Activated CD4-positive, alpha-beta T cell treated with anti-CD3 and anti-CD28 coated beads, Interleukin-2, Interleukin-4, amounts not matched to agents 100 ng/mL and 50 ng/mL, durations not matched to agents 16 hours and 8 hours (primary cell): Measurements from ENCODE around the gene OSBP.

Source experiments
- DNase-seq: peaks from one replicate; pipeline ENCODE4 v3.0.0-alpha.2; 2020; ENCODE audit warnings: low spot score

The OSBP gene

GRCh38 chr11:59607703-59608454 is 7.7 kb downstream of the OSBP start:
- DNase-seq: no peak

GRCh38 chr11:59602432-59602831 is 13.1 kb downstream of the OSBP start:
- DNase-seq: no peak

- DNase-seq: no peak
Observed at GRCh38 chr11:59601788-59602187, 13.8 kb downstream of the OSBP start.

GRCh38 chr11:59600636-59601035 is 14.9 kb downstream of the OSBP start:
- no peak for DNase-seq

DNA sequence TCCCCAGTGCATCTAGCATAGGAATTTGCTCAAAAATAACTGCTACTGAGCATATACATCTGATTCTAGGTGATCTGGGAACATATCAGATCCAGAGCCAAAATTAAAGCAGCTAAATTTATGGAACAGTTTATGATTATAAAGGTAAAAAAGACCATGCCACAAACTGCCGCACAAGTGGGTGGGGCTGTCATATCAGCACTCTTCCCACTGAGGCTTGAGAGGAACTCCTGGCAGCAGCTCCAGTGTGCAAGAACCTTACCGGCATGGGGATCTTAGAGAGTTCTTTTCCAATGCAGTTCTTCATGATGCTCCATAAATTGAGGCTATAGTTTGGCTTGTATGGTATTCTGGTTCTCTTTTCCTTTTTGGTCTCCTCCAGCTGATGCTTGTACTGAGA is 15.3 kb downstream of the OSBP start:
- no peak for DNase-seq

DNA sequence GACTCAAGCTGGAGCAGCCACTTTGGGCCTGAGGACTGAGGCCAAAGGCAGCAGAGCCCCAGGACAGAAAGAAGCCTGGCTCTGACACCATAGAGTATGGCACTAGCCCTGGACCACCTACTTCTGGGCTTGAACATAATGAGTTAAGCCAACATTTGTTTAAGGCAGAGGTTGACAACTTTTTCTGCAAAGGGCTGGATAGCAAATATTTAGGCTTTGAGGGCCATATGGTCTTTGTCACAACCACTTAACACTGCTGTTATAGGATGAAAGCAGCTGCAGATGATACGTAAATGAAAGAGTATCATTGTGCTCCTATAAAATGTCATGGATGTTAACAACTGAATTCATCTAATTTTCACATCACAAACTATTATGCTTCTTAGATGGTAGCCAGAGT is 16.6 kb downstream of the OSBP start:
- DNase-seq: no peak

- no peak for DNase-seq
Observed at GRCh38 chr11:59584294-59584693, 31.3 kb downstream of the OSBP start.

DNA sequence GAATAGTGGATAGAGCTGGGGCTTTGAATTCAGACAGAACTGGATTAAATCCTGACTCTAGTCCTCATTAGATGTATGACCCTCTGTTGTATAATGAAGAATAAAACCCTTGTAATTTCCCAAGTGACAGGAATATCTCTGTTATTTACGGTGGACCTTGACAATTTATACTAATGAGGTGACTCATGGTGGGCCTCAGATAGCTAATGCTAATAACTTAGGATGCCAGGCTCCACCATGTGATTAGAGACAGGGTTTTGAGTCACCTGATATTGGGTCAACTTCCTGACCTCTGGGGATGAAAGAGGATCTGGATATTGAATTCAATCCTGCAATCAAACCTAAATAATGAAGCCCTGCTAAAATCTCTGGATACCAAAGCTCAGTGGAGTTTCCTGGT is 33.6 kb downstream of the OSBP start:
- DNase-seq: no peak

GRCh38 chr11:59578369-59578768 is 37.2 kb downstream of the OSBP start:
- no peak for DNase-seq

GRCh38 chr11:59575505-59575904 is 40.1 kb downstream of the OSBP start:
- no peak for DNase-seq

DNA sequence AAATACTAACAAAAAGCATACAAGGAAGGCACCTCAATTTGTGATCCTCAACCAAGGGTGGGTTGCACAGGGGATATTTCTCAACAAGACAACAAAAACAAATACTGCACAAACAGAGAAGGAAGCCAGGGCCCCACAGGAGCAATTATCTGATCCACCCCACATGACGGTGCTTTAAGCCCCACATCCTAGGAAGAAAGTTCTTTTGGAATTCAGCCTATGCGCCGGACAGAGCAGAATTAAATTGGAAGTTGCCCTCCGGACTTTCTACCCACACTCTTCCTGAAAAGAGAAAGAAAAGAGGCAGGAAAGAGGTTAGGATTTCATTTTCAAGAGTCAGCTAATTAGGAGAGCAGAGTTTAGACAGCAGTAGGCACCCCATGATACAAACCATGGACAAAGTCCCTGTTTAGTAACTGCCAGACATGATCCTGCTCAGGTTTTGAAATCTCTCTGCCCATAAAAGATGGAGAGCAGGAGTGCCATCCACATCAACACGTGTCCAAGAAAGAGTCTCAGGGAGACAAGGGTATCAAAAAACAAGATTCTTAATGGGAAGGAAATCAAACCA is 40.6 kb downstream of the OSBP start:
- DNase-seq: no peak

- DNase-seq: no peak
Observed at GRCh38 chr11:59574467-59574866, 41.1 kb downstream of the OSBP start.

DNA sequence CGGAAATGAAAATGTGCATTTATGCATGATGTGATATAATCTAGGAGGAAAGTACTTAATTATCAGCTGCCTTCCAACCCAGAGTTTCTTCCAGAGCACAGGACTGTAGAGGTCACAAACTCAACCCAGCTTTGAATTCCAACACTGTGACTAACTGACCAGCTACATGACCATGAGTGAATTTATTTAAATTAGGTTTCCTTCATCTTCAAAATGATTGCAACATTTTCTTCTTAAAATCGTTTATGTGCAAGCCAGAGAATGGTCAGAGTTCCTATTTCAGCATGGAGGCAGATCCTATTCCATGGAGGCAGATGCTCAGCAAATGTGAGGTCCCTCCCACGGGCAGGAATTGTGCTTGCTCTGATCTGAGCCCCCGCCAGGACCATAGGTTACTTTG is 42.4 kb downstream of the OSBP start:
- DNase-seq: no peak

DNA sequence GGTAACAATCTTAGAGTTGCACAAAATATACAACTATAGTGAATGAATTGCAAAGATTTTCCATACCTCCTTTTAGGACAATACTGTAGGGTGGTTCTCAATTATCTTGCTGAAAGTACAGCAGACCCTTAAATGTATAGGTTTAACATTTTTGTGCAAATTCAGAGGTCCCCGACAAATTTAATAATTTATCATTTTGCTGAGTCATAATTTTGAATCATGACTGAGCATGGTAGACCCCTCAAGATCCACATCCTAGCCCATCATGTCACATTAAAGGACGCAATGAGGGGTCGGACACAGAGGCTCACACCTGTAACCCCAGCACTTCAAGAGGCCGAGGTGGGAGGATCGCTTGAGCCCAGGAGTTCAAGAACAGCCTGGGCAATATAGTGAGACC is 43.5 kb downstream of the OSBP start:
- DNase-seq: no peak

GRCh38 chr11:59562292-59562691 is 53.3 kb downstream of the OSBP start:
- DNase-seq: no peak

- DNase-seq: peak; percentile 88
Observed at GRCh38 chr11:59560702-59561473, 54.7 kb downstream of the OSBP start.

DNA sequence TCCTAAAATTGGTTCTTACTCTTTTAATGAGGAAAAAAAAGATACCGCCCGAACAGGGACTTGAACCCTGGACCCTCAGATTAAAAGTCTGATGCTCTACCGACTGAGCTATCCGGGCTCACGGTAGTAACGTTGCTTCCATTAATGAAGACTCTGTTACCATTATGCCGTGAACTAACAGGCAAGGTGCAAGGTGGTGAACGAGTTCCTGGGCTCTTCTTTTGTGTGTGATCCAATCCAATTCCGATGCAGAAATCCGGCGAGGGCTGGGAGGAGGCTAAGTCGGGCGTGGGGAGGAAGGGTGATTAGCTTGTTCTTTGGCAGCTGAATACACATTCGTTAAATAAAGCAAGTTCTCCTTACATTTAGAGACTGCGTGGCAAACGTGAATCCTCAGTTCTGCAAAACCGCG is 55.3 kb downstream of the OSBP start:
- peak; percentile 90 for DNase-seq

- no peak for DNase-seq
Observed at GRCh38 chr11:59559886-59560285, 55.7 kb downstream of the OSBP start.

DNA sequence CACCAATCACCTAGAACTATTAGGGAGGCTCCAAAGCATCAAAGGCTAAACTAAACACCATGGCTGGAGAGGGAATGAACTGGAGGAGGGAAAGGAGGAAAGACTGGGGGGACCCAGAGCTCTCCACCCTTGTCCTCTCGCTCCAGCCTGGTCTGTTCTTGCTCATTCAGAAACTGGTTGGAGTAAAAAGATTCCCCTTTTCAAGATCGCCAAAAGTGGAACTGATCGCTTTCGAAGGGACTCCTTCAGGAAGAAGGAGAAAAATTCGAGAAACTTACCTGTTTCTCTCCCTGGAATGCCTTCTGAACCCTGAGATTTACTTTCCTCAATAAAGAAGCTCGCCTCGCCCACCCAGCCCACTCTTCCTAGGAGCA is 57.3 kb downstream of the OSBP start:
- DNase-seq: no peak

GRCh38 chr11:59556917-59557348 is 58.6 kb downstream of the OSBP start:
- peak; percentile 25 for DNase-seq

DNA sequence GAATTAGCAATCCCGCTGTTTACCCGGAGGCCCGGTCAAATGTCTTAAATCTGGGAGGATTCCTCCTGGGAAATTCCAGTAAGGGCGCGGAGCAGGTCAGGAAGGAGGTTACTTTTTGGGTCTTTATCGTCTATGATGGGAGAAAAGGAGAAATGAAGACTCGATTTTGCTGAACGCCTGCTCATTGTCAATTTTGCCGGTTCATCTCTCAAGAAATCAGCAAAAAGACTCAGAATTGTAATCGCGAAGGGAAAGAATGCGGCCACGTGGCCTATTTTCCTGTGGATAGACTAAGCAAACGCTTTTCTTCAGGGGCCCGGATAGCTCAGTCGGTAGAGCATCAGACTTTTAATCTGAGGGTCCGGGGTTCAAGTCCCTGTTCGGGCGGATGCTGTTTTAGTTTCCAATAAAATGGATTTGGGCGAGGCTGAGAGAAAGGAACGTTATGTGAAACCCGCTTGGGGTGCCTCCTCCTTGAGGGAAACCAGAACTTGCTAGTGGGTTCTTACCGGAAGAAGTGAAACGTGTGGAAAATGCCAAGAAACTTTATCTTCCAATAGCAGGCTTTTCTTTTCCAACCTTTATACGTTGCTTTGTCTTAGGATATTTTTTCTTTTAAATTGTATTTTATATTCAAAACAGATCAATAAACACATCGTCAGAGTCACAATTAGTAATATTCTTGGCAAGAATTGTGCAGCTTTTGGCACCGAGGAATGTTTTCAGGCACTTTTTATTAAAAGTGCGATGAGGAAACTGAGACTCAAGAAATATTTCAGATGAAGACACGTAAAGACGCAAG is 59.3 kb downstream of the OSBP start:
- peak; percentile 90 for DNase-seq

GRCh38 chr11:59555601-59556114 is 59.9 kb downstream of the OSBP start:
- DNase-seq: no peak
